PC-3 (cell line): ENCODE results near the gene BAIAP2. TPM values are rescaled to one million over a fixed set of nuclear protein-coding genes. Genes with fewer than 3 reads are reported as not detected.

ENCODE experiments used
- ATAC-seq: fragments of 200-7000 bp; cut with Tn5 transposase; 2 replicates; pipeline ENCODE4 v1.9.1; 2020; ENCODE audit warnings: mild to moderate bottlenecking, moderate library complexity
- BruUV-seq: library from RNA; stranded (reverse); fragments of 400-500 nt; replicated peaks from 2 replicates; lab custom pipeline; 2021; lab: Mats Ljungman, UMichigan
- CTCF ChIA-PET: fragments of 300-600 bp; sonication (Branson Sonifier 250); formaldehyde crosslinking; loops from one replicate; lab custom pipeline; 2022; ENCODE audit warnings: antibody characterized with exemption; lab: Charles Lee
- POLR2A ChIA-PET: fragments of 300-600 bp; sonication (Branson Sonifier 250); formaldehyde crosslinking; loops from one replicate; lab custom pipeline; 2022; ENCODE audit warnings: antibody characterized with exemption; ENCODE audit not compliant: unreplicated experiment; lab: Charles Lee
- DNase-seq: peaks from one replicate; pipeline ENCODE4 v3.0.0-alpha.2; 2015
- H2AFZ ChIP-seq: fragments of 300-600 bp; sonication (generic); 2 replicates; pipeline ENCODE4 v1.6.0; 2016; ENCODE audit warnings: antibody characterized with exemption, low read length
- H3F3A ChIP-seq: fragments of 300-600 bp; sonication (generic); one replicate; pipeline ENCODE4 v1.6.0; 2017; ENCODE audit warnings: antibody characterized with exemption, low read length, control low read depth, mild to moderate bottlenecking; ENCODE audit not compliant: unreplicated experiment
- H3K27ac ChIP-seq: fragments of 300-600 bp; sonication (generic); 2 replicates; pipeline ENCODE4 v1.5.1; 2016; ENCODE audit warnings: mild to moderate bottlenecking, low read length
- H3K27me3 ChIP-seq: fragments of 300-600 bp; sonication (generic); 2 replicates; pipeline ENCODE4 v1.6.1; 2016; ENCODE audit warnings: low read length, mixed read lengths
- H3K36me3 ChIP-seq: fragments of 300-600 bp; sonication (generic); 2 replicates; pipeline ENCODE4 v1.6.1; 2016; ENCODE audit warnings: low read depth, mixed run types, low read length, mixed read lengths
- H3K4me1 ChIP-seq: fragments of 300-600 bp; sonication (generic); 2 replicates; pipeline ENCODE4 v1.5.1; 2016; ENCODE audit warnings: low read length; ENCODE audit not compliant: insufficient read depth
- H3K4me2 ChIP-seq: fragments of 300-600 bp; sonication (generic); 2 replicates; pipeline ENCODE4 v1.6.0; 2016; ENCODE audit warnings: low read length
- H3K4me3 ChIP-seq: fragments of 300-600 bp; sonication (generic); 2 replicates; pipeline ENCODE4 v1.5.1; 2016; ENCODE audit warnings: mild to moderate bottlenecking, low read length, mixed read lengths
- H3K79me2 ChIP-seq: fragments of 300-600 bp; sonication (generic); 2 replicates; pipeline ENCODE4 v1.6.1; 2017; ENCODE audit warnings: low read length, mixed read lengths
- H3K9ac ChIP-seq: fragments of 300-600 bp; sonication (generic); 2 replicates; pipeline ENCODE4 v1.6.0; 2016; ENCODE audit warnings: mild to moderate bottlenecking, low read length
- H3K9me2 ChIP-seq: fragments of 300-600 bp; sonication (generic); replicated peaks from 2 replicates; pipeline ENCODE4 v1.6.1; 2016; ENCODE audit warnings: mixed run types, low read length, mixed read lengths
- H3K9me3 ChIP-seq: fragments of 300-600 bp; sonication (generic); 2 replicates; pipeline ENCODE4 v1.6.1; 2016; ENCODE audit warnings: low read length, mixed read lengths
- H4K20me1 ChIP-seq: fragments of 300-600 bp; sonication (generic); 2 replicates; pipeline ENCODE4 v1.6.1; 2016; ENCODE audit warnings: low read length, mixed read lengths
- EZH2 ChIP-seq: fragments of 300-600 bp; sonication (generic); IDR thresholded peaks from one replicate; pipeline ENCODE4 v1.6.1; 2017; ENCODE audit warnings: antibody characterized with exemption, mild to moderate bottlenecking, low read length; ENCODE audit not compliant: unreplicated experiment
- EZH2phosphoT487 ChIP-seq: fragments of 300-600 bp; sonication (generic); IDR thresholded peaks from 2 replicates; pipeline ENCODE4 v1.6.1; 2018; ENCODE audit warnings: mild to moderate bottlenecking, antibody characterized with exemption, low read length, borderline replicate concordance
- intact Hi-C: fragments of 100-400 bp; cut with micrococcal nuclease; formaldehyde crosslinking; loops from 2 replicates; pipeline ENCODE4 v1.9.0; 2023
- total RNA-seq: library from RNA; depleted of rRNA; stranded (reverse); fragments of >200 nt; gene quantifications from 2 replicates; pipeline ENCODE4 v1.2.3, GENCODE V29; 2014
- TF ChIP-seq, protein P1 (sequence below): fragments of 300-600 bp; sonication (generic); conservative IDR thresholded peaks from 2 replicates; pipeline ENCODE4 v1.5.1; 2017; ENCODE audit warnings: antibody characterized with exemption, low read depth, mild to moderate bottlenecking, low read length

BAIAP2 gene
- total RNA-seq, 1 experiment from 2014 or later = 56.9 TPM

GRCh38 chr17:81043725-81044427 lies 8.9 kb downstream of the BAIAP2 start:
- H3K4me1 ChIP-seq = peaks cover 64% of the 10 kb centered on the region
- no peaks in the 10 kb centered on the region for H3K27me3 ChIP-seq
- DNase-seq (peak; percentile 89), ATAC-seq (peak; percentile 76)
- no peaks in the 10 kb centered on the region for H3K9me2 ChIP-seq
- H3K4me2 ChIP-seq = peak overlapping the region; percentile 65
- ChIA-PET POLR2A (no interaction called here), CTCF (interaction anchor here (0.6 kb wide), 1 partner anchor 32 kb away, joined by 4 read pairs; no protein-coding TSS in a partner anchor)
- no peak overlapping the region for H2AFZ ChIP-seq
- intact Hi-C loops = no loop called here
- BruUV-seq = TSS peak; percentile 71
- TF ChIP-seq, protein P1, sequence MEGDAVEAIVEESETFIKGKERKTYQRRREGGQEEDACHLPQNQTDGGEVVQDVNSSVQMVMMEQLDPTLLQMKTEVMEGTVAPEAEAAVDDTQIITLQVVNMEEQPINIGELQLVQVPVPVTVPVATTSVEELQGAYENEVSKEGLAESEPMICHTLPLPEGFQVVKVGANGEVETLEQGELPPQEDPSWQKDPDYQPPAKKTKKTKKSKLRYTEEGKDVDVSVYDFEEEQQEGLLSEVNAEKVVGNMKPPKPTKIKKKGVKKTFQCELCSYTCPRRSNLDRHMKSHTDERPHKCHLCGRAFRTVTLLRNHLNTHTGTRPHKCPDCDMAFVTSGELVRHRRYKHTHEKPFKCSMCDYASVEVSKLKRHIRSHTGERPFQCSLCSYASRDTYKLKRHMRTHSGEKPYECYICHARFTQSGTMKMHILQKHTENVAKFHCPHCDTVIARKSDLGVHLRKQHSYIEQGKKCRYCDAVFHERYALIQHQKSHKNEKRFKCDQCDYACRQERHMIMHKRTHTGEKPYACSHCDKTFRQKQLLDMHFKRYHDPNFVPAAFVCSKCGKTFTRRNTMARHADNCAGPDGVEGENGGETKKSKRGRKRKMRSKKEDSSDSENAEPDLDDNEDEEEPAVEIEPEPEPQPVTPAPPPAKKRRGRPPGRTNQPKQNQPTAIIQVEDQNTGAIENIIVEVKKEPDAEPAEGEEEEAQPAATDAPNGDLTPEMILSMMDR = no peak
- TF ChIP-seq EZH2 (no peak), EZH2phosphoT487 (no peak)
- H3K27ac ChIP-seq = peak overlapping the region; percentile 41
- H3K36me3 ChIP-seq = peaks cover 1% of the 10 kb centered on the region; the same call in 1 of the 2 replicates
- H3K79me2 ChIP-seq = peaks cover 100% of the 10 kb centered on the region
- H3K9me3 ChIP-seq = no peaks in the 10 kb centered on the region
- no peak overlapping the region for H3K9ac ChIP-seq
- H3K4me3 ChIP-seq = no peak overlapping the region
- peaks cover 54% of the 10 kb centered on the region for H4K20me1 ChIP-seq
- no peaks in the 10 kb centered on the region for H3F3A ChIP-seq

DNA sequence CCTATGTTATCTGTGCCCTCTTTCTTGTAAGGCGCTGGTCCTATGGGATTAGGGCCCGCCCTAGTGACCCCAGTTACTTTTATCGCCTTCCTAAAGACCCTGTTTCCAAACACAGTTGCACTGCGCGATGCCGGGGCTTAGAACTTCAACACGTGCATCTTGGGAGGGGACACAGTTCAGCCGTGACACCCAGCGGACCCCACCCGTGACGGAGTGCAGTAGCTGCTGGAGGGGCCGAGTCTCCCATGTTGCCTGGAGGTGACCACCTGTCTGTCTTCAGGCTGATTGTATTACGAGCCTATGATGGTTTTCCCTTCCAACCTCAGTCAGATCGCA lies 9.4 kb downstream of the BAIAP2 start:
- TF ChIP-seq EZH2 (no peak), EZH2phosphoT487 (no peak)
- TF ChIP-seq, protein P1 = no peak
- no peaks in the 10 kb centered on the region for H3F3A ChIP-seq
- H3K4me2 ChIP-seq = peak overlapping the region; percentile 65
- DNase-seq (no peak), ATAC-seq (no peak)
- TSS peak; percentile 67 for BruUV-seq
- H3K4me1 ChIP-seq = peaks cover 64% of the 10 kb centered on the region
- intact Hi-C loops = no loop called here
- peaks cover 100% of the 10 kb centered on the region for H3K79me2 ChIP-seq
- peaks cover 49% of the 10 kb centered on the region for H4K20me1 ChIP-seq
- H3K4me3 ChIP-seq = no peak overlapping the region
- no peaks in the 10 kb centered on the region for H3K36me3 ChIP-seq
- ChIA-PET POLR2A (no interaction called here), CTCF (interaction anchor here (0.6 kb wide), 1 partner anchor 32 kb away, joined by 4 read pairs; no protein-coding TSS in a partner anchor)
- peak overlapping the region; percentile 41 for H3K27ac ChIP-seq
- H3K9me3 ChIP-seq = no peaks in the 10 kb centered on the region
- H3K9me2 ChIP-seq = no peaks in the 10 kb centered on the region
- H3K9ac ChIP-seq = no peak overlapping the region
- no peaks in the 10 kb centered on the region for H3K27me3 ChIP-seq
- no peak overlapping the region for H2AFZ ChIP-seq
